AG09319 (cell line): ENCODE data around the gene VPS35.

Experiments used
- DNase-seq: peaks from one replicate; pipeline ENCODE4 v3.0.0-alpha.2; 2010; ENCODE audit warnings: low read depth; ENCODE audit errors: extremely low read depth
- TF ChIP-seq, protein P1 (sequence below): IDR thresholded peaks from 2 replicates; pipeline ENCODE4 v1.5.1; 2011; ENCODE audit warnings: low read depth, mild to moderate bottlenecking, inconsistent platforms, low read length, moderate library complexity

Gene VPS35

DNA sequence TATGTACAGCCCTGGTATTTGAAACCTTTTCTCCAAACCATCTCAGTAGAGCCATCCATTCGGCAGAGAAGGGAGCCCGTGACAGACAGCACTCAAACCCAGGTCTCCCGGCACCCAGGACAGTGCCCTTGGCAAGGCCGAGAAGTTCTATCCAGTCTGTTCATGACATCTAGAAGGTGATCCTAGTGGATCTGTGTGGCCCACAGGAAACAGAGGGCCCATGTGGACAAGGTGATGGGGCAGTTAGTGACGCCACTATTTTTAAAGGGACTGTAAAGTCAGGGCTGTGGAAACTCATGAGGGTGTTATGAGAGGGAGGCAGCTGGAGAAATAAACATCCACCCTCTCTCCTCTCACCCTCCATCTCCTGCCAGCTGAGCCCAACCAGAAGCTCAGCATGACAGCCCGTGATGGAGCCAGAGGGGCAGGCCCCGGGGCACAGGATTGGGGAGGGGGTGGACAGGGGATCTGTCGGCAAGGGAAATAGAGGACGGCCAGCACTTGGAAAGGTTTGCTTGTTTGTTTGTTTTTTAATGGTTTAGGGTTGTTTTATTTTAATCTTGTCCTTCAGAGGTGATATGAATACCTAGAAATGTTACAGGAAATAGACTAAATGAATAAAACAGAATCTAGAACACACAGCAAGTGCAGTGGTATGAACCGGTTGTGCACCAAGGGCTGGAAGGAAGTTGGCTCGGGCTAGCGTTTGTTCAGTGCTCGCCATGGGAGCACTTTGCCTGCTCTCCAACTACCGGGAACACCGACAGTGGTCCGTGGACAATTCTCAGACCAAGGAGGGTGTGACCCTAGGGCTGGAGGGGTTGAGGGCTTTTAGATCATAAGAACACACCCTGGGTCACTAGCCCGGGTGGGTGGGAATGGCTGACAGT, 42.1 kb upstream of the VPS35 start:
- TF ChIP-seq, protein P1, sequence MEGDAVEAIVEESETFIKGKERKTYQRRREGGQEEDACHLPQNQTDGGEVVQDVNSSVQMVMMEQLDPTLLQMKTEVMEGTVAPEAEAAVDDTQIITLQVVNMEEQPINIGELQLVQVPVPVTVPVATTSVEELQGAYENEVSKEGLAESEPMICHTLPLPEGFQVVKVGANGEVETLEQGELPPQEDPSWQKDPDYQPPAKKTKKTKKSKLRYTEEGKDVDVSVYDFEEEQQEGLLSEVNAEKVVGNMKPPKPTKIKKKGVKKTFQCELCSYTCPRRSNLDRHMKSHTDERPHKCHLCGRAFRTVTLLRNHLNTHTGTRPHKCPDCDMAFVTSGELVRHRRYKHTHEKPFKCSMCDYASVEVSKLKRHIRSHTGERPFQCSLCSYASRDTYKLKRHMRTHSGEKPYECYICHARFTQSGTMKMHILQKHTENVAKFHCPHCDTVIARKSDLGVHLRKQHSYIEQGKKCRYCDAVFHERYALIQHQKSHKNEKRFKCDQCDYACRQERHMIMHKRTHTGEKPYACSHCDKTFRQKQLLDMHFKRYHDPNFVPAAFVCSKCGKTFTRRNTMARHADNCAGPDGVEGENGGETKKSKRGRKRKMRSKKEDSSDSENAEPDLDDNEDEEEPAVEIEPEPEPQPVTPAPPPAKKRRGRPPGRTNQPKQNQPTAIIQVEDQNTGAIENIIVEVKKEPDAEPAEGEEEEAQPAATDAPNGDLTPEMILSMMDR = no peak
- no peak for DNase-seq

DNA sequence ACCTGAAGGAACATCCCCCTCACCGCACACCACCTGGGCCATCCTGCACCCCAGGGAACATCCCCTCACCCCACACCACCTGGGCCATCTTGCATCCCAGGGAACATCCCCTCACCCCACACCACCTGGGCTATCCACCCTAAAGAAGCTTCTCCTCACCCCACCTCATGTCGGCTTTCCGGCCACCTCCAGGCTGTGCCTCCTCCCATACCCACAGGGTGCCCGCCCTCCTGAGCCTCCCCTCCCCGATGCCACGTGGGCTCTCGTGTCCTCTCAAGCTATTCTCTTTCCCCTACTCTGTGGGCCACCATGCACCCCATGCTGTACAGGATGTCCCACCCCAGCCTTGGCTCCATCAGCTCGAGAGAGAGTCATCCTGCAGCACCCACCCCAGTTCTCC, 41.1 kb upstream of the VPS35 start:
- TF ChIP-seq, protein P1 = no peak
- no peak for DNase-seq

DNA sequence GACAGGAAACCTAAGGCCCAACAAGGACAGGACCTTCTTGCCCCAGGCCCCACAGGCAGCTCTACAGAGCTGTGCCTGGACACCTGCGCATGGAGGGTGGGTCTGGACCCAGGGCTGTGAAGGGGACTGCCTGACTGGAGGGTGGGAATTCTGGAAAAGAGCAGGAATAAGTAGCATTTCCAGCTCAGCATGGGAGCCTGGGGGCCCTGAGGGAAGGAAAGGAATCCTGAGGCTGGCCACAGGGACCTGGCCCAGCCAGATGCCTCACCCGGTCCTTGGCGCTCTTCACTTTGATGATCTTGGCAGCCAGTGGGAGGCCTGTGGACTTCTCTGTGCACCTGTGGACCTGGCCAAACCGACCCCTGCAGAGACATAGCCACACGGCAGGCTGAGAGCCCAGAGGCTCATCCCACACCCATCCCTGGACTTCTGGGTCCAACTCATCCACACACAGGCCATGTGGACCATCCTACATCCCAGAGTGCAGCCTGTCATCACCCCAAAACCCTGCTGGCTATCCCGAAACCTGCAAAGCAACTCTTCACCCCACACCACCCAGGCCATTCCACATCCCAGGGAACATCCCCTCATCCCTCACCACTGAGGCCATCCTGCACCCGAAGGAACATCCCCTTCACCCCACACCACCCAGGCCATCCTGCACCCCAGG, 40.5 kb upstream of the VPS35 start:
- TF ChIP-seq, protein P1 = no peak

DNA sequence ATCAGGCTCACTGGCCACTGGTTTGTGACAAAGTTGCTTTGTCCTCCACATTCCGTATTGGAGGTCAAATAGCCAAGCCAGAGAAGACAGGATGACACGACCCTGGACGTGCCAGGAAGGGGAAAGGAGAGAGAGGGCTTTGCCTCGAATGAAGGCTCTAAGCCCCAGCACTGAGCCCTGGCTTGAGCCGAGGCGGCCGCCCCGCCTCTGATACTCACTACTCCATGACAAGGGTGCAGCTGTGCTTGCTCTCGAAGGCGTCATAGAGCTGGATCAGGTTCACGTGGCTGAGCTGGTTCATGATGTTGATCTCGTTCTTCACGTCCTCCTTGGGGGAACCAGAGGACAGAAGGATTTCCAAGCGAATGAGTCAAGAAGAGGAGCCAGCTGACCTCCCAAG, 39.8 kb upstream of the VPS35 start:
- TF ChIP-seq, protein P1 = no peak
- DNase-seq = no peak

More for the DNA sequence above, 40.5 kb upstream of the VPS35 start:
- DNase-seq = no peak

DNA sequence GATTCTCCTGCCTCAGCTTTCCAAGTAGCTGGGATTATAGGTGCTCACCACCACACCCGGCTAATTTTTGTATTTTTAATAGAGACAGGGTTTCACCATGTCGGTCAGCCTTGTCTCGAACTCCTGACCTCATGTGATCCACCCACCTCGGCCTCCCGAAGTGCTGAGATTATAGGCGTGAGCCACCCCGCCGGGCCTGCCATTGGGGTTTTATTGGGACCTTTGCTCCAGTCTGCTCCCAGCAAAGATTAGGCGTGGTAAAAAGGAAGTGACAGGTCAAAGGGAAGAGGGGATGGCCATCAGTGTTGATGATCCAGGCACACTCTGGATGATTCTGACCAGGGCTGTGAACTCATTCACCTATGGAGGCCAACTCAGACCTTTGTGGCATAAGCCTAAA, 38.7 kb upstream of the VPS35 start:
- DNase-seq = no peak
- TF ChIP-seq, protein P1 = no peak

DNA sequence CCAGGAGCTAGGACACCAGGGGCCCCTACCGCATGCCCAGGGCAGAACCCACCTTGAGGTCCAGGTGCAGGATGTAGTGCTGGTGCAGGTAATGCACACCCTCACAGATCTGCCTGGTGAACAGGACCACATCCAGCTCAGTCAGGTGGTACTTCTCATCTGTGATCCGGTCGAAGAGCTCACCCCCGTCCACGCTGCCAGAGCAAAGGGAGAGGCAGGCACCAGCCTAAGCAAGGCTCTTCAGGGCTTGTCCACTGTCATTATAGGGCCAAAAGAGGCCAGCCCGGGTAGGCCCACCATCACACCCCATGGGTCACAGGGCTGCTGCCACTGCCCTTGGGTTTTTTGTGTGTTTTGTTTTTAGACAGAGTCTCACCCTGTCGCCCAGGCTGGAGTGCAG, 38.2 kb upstream of the VPS35 start:
- no peak for DNase-seq
- TF ChIP-seq, protein P1 = no peak

DNA sequence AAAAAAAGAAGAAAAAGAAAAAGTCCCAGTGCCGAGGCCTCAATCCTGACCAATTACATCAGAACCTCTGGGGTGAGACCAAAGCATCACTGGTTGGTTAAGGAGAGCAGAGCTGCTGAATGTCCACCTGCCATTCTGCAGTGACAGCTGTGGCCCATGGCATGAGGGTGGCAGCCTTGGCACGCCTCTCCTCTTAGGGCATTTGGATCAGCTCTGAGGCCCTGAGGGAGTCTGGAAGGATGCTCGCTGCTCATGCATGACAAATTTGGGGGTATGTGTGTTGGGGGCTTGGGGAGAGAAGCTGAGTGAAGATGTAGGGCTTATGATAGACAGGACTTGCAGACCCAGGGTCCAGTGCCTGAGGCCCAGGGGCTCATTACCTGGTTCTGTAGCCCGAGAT, 32.9 kb upstream of the VPS35 start:
- DNase-seq = no peak
- TF ChIP-seq, protein P1 = no peak
